Esophagus squamous epithelium (tissue), 5 donors: ENCODE measurements around the gene SOSTDC1. TPM values are rescaled to one million over a fixed set of nuclear protein-coding genes. Genes with fewer than 3 reads are reported as not detected.

Experiments
- DNase-seq: peaks from one replicate; lab custom pipeline; 2025; lab: John Stamatoyannopoulos, UW
- H3K27ac ChIP-seq, 4 donors: fragments of 200-600 bp; sonication (generic); one replicate each; pipeline ENCODE4 v1.5.1; 2016 to 2019; ENCODE audit warnings: mild to moderate bottlenecking in 1 of 4
- H3K27me3 ChIP-seq, 4 donors: fragments of 200-600 bp; sonication (generic); 1 replicate in 3 of 4; 2 replicates in 1 of 4; pipeline versions ENCODE4 v1.5.1 to v1.6.0; 2017 to 2021; ENCODE audit warnings: antibody characterized with exemption in 1 of 4
- H3K36me3 ChIP-seq, 3 donors: fragments of 200-600 bp; sonication (generic); one replicate each; pipeline ENCODE4 v1.5.1; 2016 to 2019
- H3K4me1 ChIP-seq, 3 donors: fragments of 200-600 bp; sonication (generic); one replicate each; pipeline ENCODE4 v1.5.1; 2017 to 2019
- H3K4me3 ChIP-seq, 4 donors: fragments of 200-600 bp; sonication (generic); 1 replicate in 3 of 4; 2 replicates in 1 of 4; pipeline ENCODE4 v1.5.1; 2016 to 2019; ENCODE audit warnings: mild to moderate bottlenecking in 2 of 4, moderate library complexity in 1 of 4
- H3K9me3 ChIP-seq, 3 donors: fragments of 200-600 bp; sonication (generic); one replicate each; pipeline ENCODE4 v1.5.1; 2016 to 2019
- POLR2A ChIP-seq, 4 donors: fragments of 450-650 bp; IDR thresholded peaks; one replicate each; pipeline ENCODE4 v1.6.1; 2017; ENCODE audit warnings: antibody characterized with exemption in 4 of 4, mild to moderate bottlenecking in 4 of 4, moderate library complexity in 3 of 4
- WGBS, 2 donors: methylation state at CpG; one replicate each; pipeline ENCODE4 v1.1.5; 2018; 5-methylcytosine and 5-hydroxymethylcytosine counted together
- intact Hi-C: fragments of 100-400 bp; cut with DNase I; formaldehyde crosslinking; loops from one replicate; pipeline ENCODE4 v1.15.0; 2022
- total RNA-seq, 4 donors: library from RNA; depleted of rRNA; stranded (reverse); fragments of >200 nt; gene quantifications; one replicate each; pipeline ENCODE4 v1.1.0, GENCODE V29; 2016
- TF ChIP-seq, protein P1 (sequence below), 6 experiments: fragments of 450-650 bp in 4 of 6; fragments of 200-600 bp in 2 of 6; sonication (generic) in 2 of 6; IDR thresholded peaks; one replicate each; pipeline ENCODE4 v1.5.1; 2016 to 2019; ENCODE audit warnings: antibody characterized with exemption in 6 of 6, mild to moderate bottlenecking in 4 of 6, moderate library complexity in 4 of 6
- donor health status: DM: yes; HTN: yes; CAD: no.

SOSTDC1 gene
- total RNA-seq, 4 donors from 2014 or later, result 0.70 to 2.8 (median 2.6) TPM

DNA sequence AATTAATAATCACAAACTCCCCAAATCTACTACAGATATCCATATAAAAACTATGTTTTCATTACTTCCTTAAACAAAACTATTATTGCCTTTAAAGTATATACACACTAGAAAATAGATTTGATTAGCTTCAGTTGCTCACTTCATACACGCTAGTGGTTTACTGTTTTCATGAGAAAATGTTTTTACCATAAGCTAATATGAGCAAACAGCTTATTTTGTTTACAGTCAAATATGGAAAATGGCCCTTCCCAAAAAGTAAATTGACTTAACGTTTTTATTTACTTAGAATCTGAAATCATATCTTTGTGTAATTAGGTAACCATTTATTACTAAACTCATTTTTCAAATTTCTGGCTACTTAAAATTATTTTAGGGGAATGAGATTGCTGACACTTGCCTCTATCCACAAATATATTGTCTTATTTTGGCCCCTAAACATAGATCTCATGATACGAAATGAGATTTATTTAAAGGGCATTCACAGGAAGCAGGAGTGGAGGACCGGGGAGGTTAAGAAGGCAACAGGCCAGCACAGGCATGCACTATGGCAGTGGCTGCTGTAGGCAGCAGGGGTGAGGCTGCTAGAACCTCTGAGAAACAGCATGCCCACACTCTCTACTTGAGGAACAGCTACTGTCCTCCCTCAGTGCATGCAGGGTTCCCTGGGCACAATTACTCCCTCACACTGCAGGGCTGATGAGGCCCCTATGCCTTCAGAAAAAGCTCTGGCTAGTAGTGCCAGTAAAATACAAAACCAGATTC lies 29.6 kb upstream of the SOSTDC1 start:
- Histone ChIP-seq H3K36me3 (no peaks in the 10 kb centered on the region), H3K9me3 (no peaks in the 10 kb centered on the region), H3K27ac (no peak overlapping the region), H3K4me1 (peaks cover 0 to 29% (median 0%) of the 10 kb centered on the region in 3 donors), H3K27me3 (no peaks in the 10 kb centered on the region), H3K4me3 (no peak overlapping the region)
- WGBS, 2 donors, result 44 to 51% methylated on average over 4 of the region's 4 CpGs
- TF ChIP-seq POLR2A (IDR thresholded peaks at IDR 0.05), result no peak
- TF ChIP-seq, protein P1, sequence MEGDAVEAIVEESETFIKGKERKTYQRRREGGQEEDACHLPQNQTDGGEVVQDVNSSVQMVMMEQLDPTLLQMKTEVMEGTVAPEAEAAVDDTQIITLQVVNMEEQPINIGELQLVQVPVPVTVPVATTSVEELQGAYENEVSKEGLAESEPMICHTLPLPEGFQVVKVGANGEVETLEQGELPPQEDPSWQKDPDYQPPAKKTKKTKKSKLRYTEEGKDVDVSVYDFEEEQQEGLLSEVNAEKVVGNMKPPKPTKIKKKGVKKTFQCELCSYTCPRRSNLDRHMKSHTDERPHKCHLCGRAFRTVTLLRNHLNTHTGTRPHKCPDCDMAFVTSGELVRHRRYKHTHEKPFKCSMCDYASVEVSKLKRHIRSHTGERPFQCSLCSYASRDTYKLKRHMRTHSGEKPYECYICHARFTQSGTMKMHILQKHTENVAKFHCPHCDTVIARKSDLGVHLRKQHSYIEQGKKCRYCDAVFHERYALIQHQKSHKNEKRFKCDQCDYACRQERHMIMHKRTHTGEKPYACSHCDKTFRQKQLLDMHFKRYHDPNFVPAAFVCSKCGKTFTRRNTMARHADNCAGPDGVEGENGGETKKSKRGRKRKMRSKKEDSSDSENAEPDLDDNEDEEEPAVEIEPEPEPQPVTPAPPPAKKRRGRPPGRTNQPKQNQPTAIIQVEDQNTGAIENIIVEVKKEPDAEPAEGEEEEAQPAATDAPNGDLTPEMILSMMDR (IDR thresholded peaks at IDR 0.05), result no peak
- intact Hi-C loops, result no loop called here
- no peak for DNase-seq

DNA sequence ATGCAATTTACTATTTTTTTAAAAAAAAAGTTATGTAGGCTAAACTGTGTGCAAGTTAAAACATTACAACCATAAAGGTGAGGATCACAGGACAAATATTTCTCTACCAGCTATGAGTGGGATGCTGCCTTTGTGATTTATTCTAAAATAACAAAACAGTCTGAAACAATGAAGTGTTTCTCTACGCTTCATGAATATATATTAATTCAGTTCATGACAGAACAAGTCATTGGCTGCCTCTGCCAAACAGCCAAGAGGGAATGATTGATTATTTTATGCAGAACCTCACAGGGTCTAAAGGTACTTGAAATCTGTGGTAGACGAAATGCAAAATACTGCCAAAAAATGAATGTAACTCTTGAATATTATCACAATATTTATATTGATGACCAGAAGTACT lies 29.0 kb upstream of the SOSTDC1 start:
- Histone ChIP-seq H3K27me3 (no peaks in the 10 kb centered on the region), H3K4me1 (peaks cover 0 to 29% (median 0%) of the 10 kb centered on the region in 3 donors), H3K27ac (no peak overlapping the region), H3K4me3 (no peak overlapping the region), H3K9me3 (no peaks in the 10 kb centered on the region), H3K36me3 (no peaks in the 10 kb centered on the region)
- intact Hi-C loops, result no loop called here
- WGBS, 2 donors, result 39 to 51% methylated on average over 2 of the region's 2 CpGs
- no peak for DNase-seq
- TF ChIP-seq, protein P1 (IDR thresholded peaks at IDR 0.05), result no peak
- no peak for TF ChIP-seq POLR2A (IDR thresholded peaks at IDR 0.05)

DNA sequence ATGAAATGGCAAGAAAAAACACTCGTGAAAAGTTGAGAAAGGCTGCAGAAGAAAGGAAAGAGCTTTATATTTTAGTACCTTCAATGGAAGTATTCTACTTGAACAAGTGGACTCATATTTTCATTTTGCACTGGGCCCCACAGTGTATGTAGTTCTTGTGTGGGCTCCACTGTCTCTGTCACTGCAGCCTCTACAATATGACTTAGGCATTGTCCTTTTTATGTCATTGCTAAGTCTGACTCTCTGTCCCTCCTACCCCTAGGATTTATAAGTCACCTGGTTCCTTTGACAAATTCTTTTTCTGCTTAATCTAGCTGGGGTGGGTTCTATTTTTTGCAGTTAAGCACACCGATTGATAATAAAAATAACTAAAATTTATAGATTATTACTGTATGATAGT lies 27.7 kb upstream of the SOSTDC1 start:
- no peak for TF ChIP-seq POLR2A (IDR thresholded peaks at IDR 0.05)
- TF ChIP-seq, protein P1 (IDR thresholded peaks at IDR 0.05), result no peak
- DNase-seq, result no peak
- no peaks in the 10 kb centered on the region for H3K27me3 ChIP-seq
- H3K4me3 ChIP-seq, result no peak overlapping the region
- H3K27ac ChIP-seq, result no peak overlapping the region
- no peaks in the 10 kb centered on the region for H3K9me3 ChIP-seq
- H3K36me3 ChIP-seq, result no peaks in the 10 kb centered on the region
- 67 to 73% methylated on average over 2 of the region's 2 CpGs for WGBS, 2 donors
- peaks cover 0 to 29% (median 0%) of the 10 kb centered on the region in 3 donors for H3K4me1 ChIP-seq
- intact Hi-C loops, result no loop called here

DNA sequence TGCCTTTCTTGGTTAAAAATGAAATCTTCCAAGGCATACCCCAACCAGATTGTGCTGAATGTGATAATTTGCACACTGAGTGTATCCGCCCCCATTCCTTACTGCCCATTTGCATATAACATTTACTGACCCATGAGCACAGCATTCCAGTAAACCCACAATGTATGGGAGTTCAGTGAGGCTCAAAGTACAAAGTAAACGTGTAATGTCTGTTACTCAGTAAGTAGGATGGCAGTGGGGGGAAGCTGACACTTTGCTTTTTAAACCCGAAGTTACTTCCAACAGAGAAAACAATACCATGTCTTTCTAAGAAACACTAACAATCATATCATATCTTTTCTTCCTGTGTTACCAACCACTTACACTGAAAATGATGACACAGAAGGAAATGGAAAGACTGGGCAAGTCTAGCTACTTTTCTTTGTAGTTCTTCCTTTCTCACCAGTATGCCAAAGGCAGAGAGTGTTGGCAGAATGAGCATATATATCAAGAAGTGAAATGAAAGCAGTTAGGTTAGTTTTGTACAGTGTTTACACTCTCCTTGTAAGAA lies 27.1 kb upstream of the SOSTDC1 start:
- intact Hi-C loops, result no loop called here
- 37 to 49% methylated on average over 3 of the region's 3 CpGs for WGBS, 2 donors
- H3K27me3 ChIP-seq, result no peaks in the 10 kb centered on the region
- H3K36me3 ChIP-seq, result no peaks in the 10 kb centered on the region
- no peak for TF ChIP-seq POLR2A (IDR thresholded peaks at IDR 0.05)
- TF ChIP-seq, protein P1 (IDR thresholded peaks at IDR 0.05), result no peak
- DNase-seq, result no peak
- H3K9me3 ChIP-seq, result no peaks in the 10 kb centered on the region
- no peak overlapping the region for H3K27ac ChIP-seq
- peaks cover 0 to 29% (median 0%) of the 10 kb centered on the region in 3 donors for H3K4me1 ChIP-seq
- no peak overlapping the region for H3K4me3 ChIP-seq

DNA sequence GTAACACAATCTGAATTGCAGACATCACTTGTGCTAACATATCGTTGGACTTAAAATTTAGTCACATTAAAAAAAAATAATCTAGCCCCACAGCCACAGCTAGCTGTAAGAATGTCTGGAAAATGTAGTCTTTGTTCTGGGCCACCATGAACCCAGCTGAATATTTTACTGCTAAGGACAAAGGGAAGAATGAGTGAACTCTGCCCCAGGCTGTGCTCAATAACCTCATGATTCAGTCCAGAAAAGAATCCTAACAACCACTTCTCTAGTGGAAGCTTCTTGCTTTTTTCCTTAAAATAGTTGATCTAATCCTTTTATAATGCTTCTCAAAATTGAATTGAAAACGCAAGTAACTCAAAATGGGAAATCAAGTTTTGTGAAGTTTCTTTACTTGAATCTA lies 25.6 kb upstream of the SOSTDC1 start:
- Histone ChIP-seq H3K27ac (no peak overlapping the region), H3K4me3 (no peak overlapping the region), H3K27me3 (no peaks in the 10 kb centered on the region), H3K9me3 (no peaks in the 10 kb centered on the region), H3K4me1 (peaks cover 0 to 29% (median 0%) of the 10 kb centered on the region in 3 donors), H3K36me3 (no peaks in the 10 kb centered on the region)
- DNase-seq, result no peak
- WGBS, 2 donors, result 68 to 79% methylated on average over 2 of the region's 2 CpGs
- intact Hi-C loops, result no loop called here
- TF ChIP-seq, protein P1 (IDR thresholded peaks at IDR 0.05), result no peak
- TF ChIP-seq POLR2A (IDR thresholded peaks at IDR 0.05), result no peak
